ENCODE results near the gene FNDC3B. TPM values are rescaled to one million over a fixed set of nuclear protein-coding genes. Genes with fewer than 3 reads are reported as not detected.

Gene FNDC3B
- total and polyA plus RNA-seq, 2 of the 8 experiments (the other 6 are each of a cell fraction or from before 2014, with no cell fraction given): 14.1 to 44.4 TPM

DNA sequence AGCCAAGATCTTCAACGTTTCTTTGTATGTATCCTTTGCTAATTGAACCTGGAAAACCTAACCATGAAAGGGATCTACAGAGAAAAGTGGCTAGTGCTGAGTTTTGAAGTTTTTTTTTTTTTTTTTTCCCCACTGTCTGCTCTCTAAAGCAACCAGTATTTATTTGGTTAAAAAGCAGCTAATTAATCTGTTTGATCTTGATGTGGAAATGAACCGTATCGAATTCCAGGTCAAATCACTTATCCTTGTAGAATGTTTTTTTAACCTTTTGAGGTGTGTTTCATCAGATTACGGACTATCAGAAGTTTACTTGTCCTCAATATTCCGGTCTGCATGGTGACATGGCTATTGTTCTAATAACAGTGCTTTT lies 117.2 kb downstream of the FNDC3B start:
- 0 out of 7 replicates have a peak overlapping the region, but pooled peaks of 1 of the 4 experiments have one; percentile 51 for H3K9ac ChIP-seq (replicated peaks in 1 of 4; ENCODE audit: extremely low read depth in 1 of 4, low read depth in 3 of 4, low read length in 3 of 4)
- 70% methylated on average over 5 of the region's 5 CpGs; no CpG with 5 or more reads in 1 of the 2 experiments for WGBS, 2 experiments (ENCODE audit: extremely low coverage in 1 of 2, insufficient coverage in 1 of 2, insufficient read length in 1 of 2, insufficient replicate concordance in 2 of 2, low coverage in 1 of 2, low lambda C conversion rate in 2 of 2, missing lambda C conversion rate in 1 of 2)
- TF ChIP-seq SIX5 (IDR thresholded peaks at IDR 0.05; ENCODE audit: low read depth, low read length) (no peak), RNF2 (IDR thresholded peaks at IDR 0.05; ENCODE audit: borderline replicate concordance, low read depth, low read length, missing control alignments, poor library complexity, severe bottlenecking) (no peak), SIN3A (conservative IDR thresholded peaks at IDR 0.05 in 1 of 2, IDR thresholded peaks at IDR 0.05 in 1 of 2; ENCODE audit: low read depth in 1 of 2, low read length in 2 of 2) (no peak), TAF7 (optimal IDR thresholded peaks at IDR 0.05; ENCODE audit: borderline replicate concordance, low read depth, low read length) (no peak), CHD2 (IDR thresholded peaks at IDR 0.05; ENCODE audit: low read length) (no peak), RFX5 (IDR thresholded peaks at IDR 0.05; ENCODE audit: borderline replicate concordance, low read depth, low read length) (no peak)
- TF ChIP-seq, protein P1, sequence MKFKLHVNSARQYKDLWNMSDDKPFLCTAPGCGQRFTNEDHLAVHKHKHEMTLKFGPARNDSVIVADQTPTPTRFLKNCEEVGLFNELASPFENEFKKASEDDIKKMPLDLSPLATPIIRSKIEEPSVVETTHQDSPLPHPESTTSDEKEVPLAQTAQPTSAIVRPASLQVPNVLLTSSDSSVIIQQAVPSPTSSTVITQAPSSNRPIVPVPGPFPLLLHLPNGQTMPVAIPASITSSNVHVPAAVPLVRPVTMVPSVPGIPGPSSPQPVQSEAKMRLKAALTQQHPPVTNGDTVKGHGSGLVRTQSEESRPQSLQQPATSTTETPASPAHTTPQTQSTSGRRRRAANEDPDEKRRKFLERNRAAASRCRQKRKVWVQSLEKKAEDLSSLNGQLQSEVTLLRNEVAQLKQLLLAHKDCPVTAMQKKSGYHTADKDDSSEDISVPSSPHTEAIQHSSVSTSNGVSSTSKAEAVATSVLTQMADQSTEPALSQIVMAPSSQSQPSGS (IDR thresholded peaks at IDR 0.05; ENCODE audit: low read length): no peak

More for the DNA sequence above, 117.2 kb downstream of the FNDC3B start:
- Histone ChIP-seq H3K36me3 (ENCODE audit: control insufficient read depth in 2 of 4, insufficient read depth in 4 of 4, low read length in 3 of 4) (no peaks in the 10 kb centered on the region), H2AK5ac (ENCODE audit: low read depth, low read length) (no peak overlapping the region), H2BK120ac (replicated peaks; ENCODE audit: low read depth, low read length) (no peak overlapping the region), H2BK12ac (ENCODE audit: low read depth, low read length) (0 out of 2 replicates have a peak overlapping the region, but pooled peaks have one; percentile 98), H2BK15ac (ENCODE audit: low read length) (no peak overlapping the region), H3K4ac (replicated peaks; ENCODE audit: insufficient read length, low read depth, low read length) (no peak overlapping the region), H4K5ac (ENCODE audit: insufficient read length, low read depth, low read length) (no peak overlapping the region), H3K23me2 (ENCODE audit: low read depth, low read length) (no peaks in the 10 kb centered on the region), H3K14ac (ENCODE audit: insufficient read length) (no peak overlapping the region), H3K56ac (replicated peaks; ENCODE audit: insufficient read length, low read depth, low read length) (peak overlapping the region; percentile 70), H2BK5ac (ENCODE audit: low read depth, low read length) (peak overlapping the region; percentile 94; the same call in 1 of the 2 replicates), H4K91ac (replicated peaks; ENCODE audit: insufficient read length, low read length) (no peak overlapping the region), H4K8ac (ENCODE audit: extremely low read depth, insufficient read depth, low read length) (no peak overlapping the region), H2BK20ac (ENCODE audit: low read length) (no peak overlapping the region), H3K4me2 (ENCODE audit: insufficient read depth in 1 of 2, low read depth in 2 of 2, low read length in 2 of 2) (peak overlapping the region; percentile 49 to 56; a peak in 3 of 4 replicates), H3K23ac (ENCODE audit: insufficient read length) (no peak overlapping the region), H3K4me3 (ENCODE audit: extremely low read depth in 1 of 4, insufficient read depth in 2 of 4, low read depth in 3 of 4, low read length in 4 of 4) (no peak overlapping the region; a peak in 1 of 8 replicates), H3K27me3 (replicated peaks in 1 of 4; ENCODE audit: control insufficient read depth in 3 of 4, extremely low read depth in 1 of 4, insufficient read depth in 3 of 4, low read length in 3 of 4) (no peaks in the 10 kb centered on the region), H4K20me1 (replicated peaks in 1 of 2; ENCODE audit: control insufficient read depth in 1 of 2, insufficient read depth in 2 of 2, low read length in 2 of 2) (no peaks in the 10 kb centered on the region), H3K4me1 (replicated peaks in 1 of 4; ENCODE audit: control insufficient read depth in 3 of 4, insufficient read depth in 4 of 4, low read length in 3 of 4) (peaks cover 11 to 40% (median 36%) of the 10 kb centered on the region in 4 experiments), H3K9me3 (ENCODE audit: insufficient read depth in 2 of 2, low read depth in 1 of 2, low read length in 1 of 2) (no peaks in the 10 kb centered on the region), H3K79me2 (ENCODE audit: control insufficient read depth in 1 of 2, insufficient read depth in 2 of 2, low read length in 2 of 2) (peaks cover 0 to 69% of the 10 kb centered on the region in 2 experiments; a peak in 3 of 4 replicates), H2AFZ (ENCODE audit: low read length) (no peak overlapping the region), H3K18ac (ENCODE audit: extremely low read depth, low read length) (no peak overlapping the region), H3K79me1 (ENCODE audit: low read depth, low read length) (no peaks in the 10 kb centered on the region; the same call in 1 of the 2 replicates), H3K27ac (ENCODE audit: low read depth, low read length) (no peak overlapping the region)
- FAIRE-seq (no peak), DNase-seq (ENCODE audit: low read depth in 1 of 2, low spot score in 2 of 2) (no peak)
- ChIA-PET POLR2A (ENCODE audit: partially characterized antibody) (no interaction called here), CTCF (ENCODE audit: partially characterized antibody) (no interaction called here)
